H1 (cell line): Measurements from ENCODE around the gene MYF5. TPM values are rescaled to one million over a fixed set of nuclear protein-coding genes. Genes with fewer than 3 reads are reported as not detected.

ENCODE experiments used
- CTCF ChIA-PET: fragments of 300-600 bp; sonication (Branson Sonifier 250); formaldehyde crosslinking; loops from one replicate; lab custom pipeline; 2021; ENCODE audit not compliant: partially characterized antibody; lab: Charles Lee
- POLR2A ChIA-PET: fragments of 300-600 bp; sonication (Branson Sonifier 250); formaldehyde crosslinking; loops from one replicate; lab custom pipeline; 2021; ENCODE audit warnings: inconsistent platforms; ENCODE audit not compliant: partially characterized antibody; lab: Charles Lee
- DNase-seq, 2 experiments: peaks; one replicate each; pipeline versions ENCODE4 v3.0.0 to v3.0.0-alpha.2; 2010 to 2022; ENCODE audit warnings: low spot score in 2 of 2, low read depth in 1 of 2, mixed read lengths in 1 of 2
- FAIRE-seq: peaks from 2 replicates; lab custom pipeline; 2011; peaks lifted over from hg19 to GRCh38; lab: Jason Lieb, UNC
- H2AFZ ChIP-seq: 2 replicates; pipeline ENCODE4 v1.8.1; 2012; ENCODE audit warnings: low read length, inconsistent platforms
- H2AK5ac ChIP-seq: 2 replicates; pipeline ENCODE4 v1.6.1; 2013; ENCODE audit warnings: low read depth, low read length
- H2BK120ac ChIP-seq: replicated peaks from 2 replicates; pipeline ENCODE3; 2013; ENCODE audit warnings: low read depth, low read length, inconsistent platforms
- H2BK12ac ChIP-seq: 2 replicates; pipeline ENCODE4 v1.6.1; 2013; ENCODE audit warnings: low read depth, low read length
- H2BK15ac ChIP-seq: 2 replicates; pipeline ENCODE4 v1.6.1; 2013; ENCODE audit warnings: low read length
- H2BK20ac ChIP-seq: 2 replicates; pipeline ENCODE4 v1.6.1; 2013; ENCODE audit warnings: low read length
- H2BK5ac ChIP-seq: 2 replicates; pipeline ENCODE4 v1.6.1; 2013; ENCODE audit warnings: low read depth, low read length
- H3K14ac ChIP-seq: 2 replicates; pipeline ENCODE4 v1.6.1; 2013; ENCODE audit warnings: inconsistent platforms; ENCODE audit not compliant: insufficient read length
- H3K18ac ChIP-seq: 2 replicates; pipeline ENCODE4 v1.6.1; 2013; ENCODE audit warnings: low read length; ENCODE audit errors: extremely low read depth
- H3K23ac ChIP-seq: 2 replicates; pipeline ENCODE4 v1.6.1; 2013; ENCODE audit warnings: inconsistent platforms; ENCODE audit not compliant: insufficient read length
- H3K23me2 ChIP-seq: 2 replicates; pipeline ENCODE4 v1.6.1; 2013; ENCODE audit warnings: low read depth, low read length
- H3K27ac ChIP-seq: 2 replicates; pipeline ENCODE4 v1.6.1; 2011; ENCODE audit warnings: low read depth, low read length, inconsistent platforms
- H3K27me3 ChIP-seq, 4 experiments: replicated peaks in 1 of 4; 1 replicate in 1 of 4; 2 replicates in 3 of 4; pipeline versions ENCODE4 v1.6.1 to v1.8.1; 2011 to 2013; ENCODE audit warnings: low read length in 3 of 4, mild to moderate bottlenecking in 3 of 4, inconsistent platforms in 2 of 4, mixed read lengths in 2 of 4, moderate library complexity in 1 of 4; ENCODE audit not compliant: control insufficient read depth in 3 of 4, insufficient read depth in 3 of 4; ENCODE audit errors: extremely low read depth in 1 of 4
- H3K36me3 ChIP-seq, 4 experiments: 2 replicates each; pipeline versions ENCODE4 v1.6.1 to v1.8.1; 2011 to 2013; ENCODE audit warnings: mild to moderate bottlenecking in 4 of 4, low read length in 3 of 4, moderate library complexity in 2 of 4, control low read depth in 1 of 4, inconsistent platforms in 1 of 4; ENCODE audit not compliant: insufficient read depth in 4 of 4, control insufficient read depth in 2 of 4
- H3K4ac ChIP-seq: replicated peaks from 2 replicates; pipeline ENCODE3; 2013; ENCODE audit warnings: low read length, low read depth, mixed read lengths, inconsistent platforms; ENCODE audit not compliant: insufficient read length
- H3K4me1 ChIP-seq, 4 experiments: replicated peaks in 1 of 4; 1 replicate in 1 of 4; 2 replicates in 3 of 4; pipeline versions ENCODE4 v1.6.1 to v1.8.1; 2011 to 2013; ENCODE audit warnings: low read length in 3 of 4, inconsistent platforms in 2 of 4, mixed read lengths in 1 of 4; ENCODE audit not compliant: insufficient read depth in 4 of 4, control insufficient read depth in 3 of 4
- H3K4me2 ChIP-seq, 2 experiments: 2 replicates each; pipeline versions ENCODE4 v1.6.1 to v1.8.1; 2011 to 2013; ENCODE audit warnings: low read depth in 2 of 2, low read length in 2 of 2, control low read depth in 1 of 2, inconsistent platforms in 1 of 2, mild to moderate bottlenecking in 1 of 2; ENCODE audit not compliant: insufficient read depth in 1 of 2
- H3K4me3 ChIP-seq, 4 experiments: fragments of 200-600, 300-600 bp in 1 of 4; sonication (generic), shearing (Covaris generic), sonication (Bioruptor Twin) in 1 of 4; 2 replicates each; pipeline versions ENCODE4 v1.5.1 to v1.8.1; 2011 to 2016; ENCODE audit warnings: low read length in 4 of 4, low read depth in 3 of 4, control low read depth in 2 of 4, inconsistent platforms in 2 of 4, mild to moderate bottlenecking in 2 of 4, mixed read lengths in 1 of 4, moderate library complexity in 1 of 4; ENCODE audit not compliant: insufficient read depth in 2 of 4; ENCODE audit errors: extremely low read depth in 1 of 4
- H3K56ac ChIP-seq: replicated peaks from 2 replicates; pipeline ENCODE3; 2013; ENCODE audit warnings: low read depth, mild to moderate bottlenecking, mixed read lengths, low read length, inconsistent platforms; ENCODE audit not compliant: insufficient read length
- H3K79me1 ChIP-seq: 2 replicates; pipeline ENCODE4 v1.6.1; 2013; ENCODE audit warnings: low read depth, low read length, control low read depth
- H3K79me2 ChIP-seq, 2 experiments: 2 replicates each; pipeline versions ENCODE4 v1.6.1 to v1.8.1; 2012 to 2013; ENCODE audit warnings: low read length in 2 of 2, mild to moderate bottlenecking in 2 of 2, inconsistent platforms in 1 of 2; ENCODE audit not compliant: insufficient read depth in 2 of 2, control insufficient read depth in 1 of 2
- H3K9ac ChIP-seq, 4 experiments: replicated peaks in 1 of 4; 1 replicate in 1 of 4; 2 replicates in 3 of 4; pipeline versions ENCODE4 v1.6.1 to v1.8.1; 2011 to 2013; ENCODE audit warnings: low read depth in 3 of 4, low read length in 3 of 4, control low read depth in 2 of 4, mild to moderate bottlenecking in 2 of 4, moderate library complexity in 2 of 4, inconsistent platforms in 1 of 4; ENCODE audit errors: extremely low read depth in 1 of 4
- H3K9me3 ChIP-seq, 2 experiments: 2 replicates each; pipeline versions ENCODE4 v1.6.1 to v1.8.1; 2012 to 2013; ENCODE audit warnings: mild to moderate bottlenecking in 2 of 2, moderate library complexity in 2 of 2, control low read depth in 1 of 2, inconsistent platforms in 1 of 2, low read depth in 1 of 2, low read length in 1 of 2, mixed read lengths in 1 of 2; ENCODE audit not compliant: insufficient read depth in 2 of 2
- H4K20me1 ChIP-seq, 2 experiments: replicated peaks in 1 of 2; 2 replicates each; pipeline versions ENCODE3 to v1.8.1; 2011 to 2013; ENCODE audit warnings: inconsistent platforms in 2 of 2, low read length in 2 of 2, mild to moderate bottlenecking in 1 of 2; ENCODE audit not compliant: insufficient read depth in 2 of 2, control insufficient read depth in 1 of 2
- H4K5ac ChIP-seq: 2 replicates; pipeline ENCODE4 v1.6.1; 2013; ENCODE audit warnings: low read length, low read depth, mixed read lengths, inconsistent platforms; ENCODE audit not compliant: insufficient read length
- H4K8ac ChIP-seq: 2 replicates; pipeline ENCODE4 v1.8.0; 2013; ENCODE audit warnings: mild to moderate bottlenecking, moderate library complexity, low read length, inconsistent platforms; ENCODE audit not compliant: insufficient read depth; ENCODE audit errors: extremely low read depth
- H4K91ac ChIP-seq: replicated peaks from 2 replicates; pipeline ENCODE3; 2013; ENCODE audit warnings: low read length, mixed read lengths, inconsistent platforms; ENCODE audit not compliant: insufficient read length
- CREB1 ChIP-seq: IDR thresholded peaks from 2 replicates; pipeline ENCODE4 v1.6.1; 2012; ENCODE audit warnings: inconsistent platforms
- CTBP2 ChIP-seq: IDR thresholded peaks from 2 replicates; pipeline ENCODE4 v1.7.0; 2011; ENCODE audit warnings: borderline replicate concordance, mild to moderate bottlenecking, moderate library complexity, mixed read lengths, low read length; ENCODE audit not compliant: insufficient read depth, insufficient read length
- HDAC6 ChIP-seq: IDR thresholded peaks from one replicate; pipeline ENCODE4 v1.7.1; 2012; ENCODE audit warnings: low read depth, mild to moderate bottlenecking, inconsistent platforms, low read length, moderate library complexity
- RAD21 ChIP-seq, 2 experiments: IDR thresholded peaks in 1 of 2; conservative IDR thresholded peaks in 1 of 2; 2 replicates each; pipeline ENCODE4 v1.6.1; 2011; ENCODE audit warnings: low read depth in 2 of 2, low read length in 2 of 2, improper control_type of control experiment in 1 of 2, inconsistent platforms in 1 of 2, mild to moderate bottlenecking in 1 of 2, moderate library complexity in 1 of 2
- RBBP5 ChIP-seq: IDR thresholded peaks from 2 replicates; pipeline ENCODE4 v1.7.1; 2012; ENCODE audit warnings: low read depth, mild to moderate bottlenecking, inconsistent platforms, low read length, moderate library complexity, borderline replicate concordance
- SP4 ChIP-seq: IDR thresholded peaks from 2 replicates; pipeline ENCODE4 v1.6.1; 2012; ENCODE audit warnings: low read length, inconsistent platforms
- TBP ChIP-seq: IDR thresholded peaks from 2 replicates; pipeline ENCODE4 v1.6.1; 2011; ENCODE audit warnings: low read depth, low read length, improper control_type of control experiment
- YY1 ChIP-seq: IDR thresholded peaks from 2 replicates; pipeline ENCODE4 v1.6.1; 2011; ENCODE audit warnings: low read depth, mild to moderate bottlenecking, low read length
- ZNF274 ChIP-seq: IDR thresholded peaks from 2 replicates; pipeline ENCODE4 v1.7.0; 2012; ENCODE audit warnings: low read length, borderline replicate concordance; ENCODE audit errors: extremely low read depth
- WGBS, 2 experiments: shearing (Covaris generic) in 1 of 2; methylation state at CpG; one replicate each; pipeline versions ENCODE4 v1.1.6 to v1.1.7; 2013 to 2015; ENCODE audit warnings: low lambda C conversion rate in 2 of 2, mixed read lengths in 2 of 2, inconsistent platforms in 1 of 2, low coverage in 1 of 2, missing lambda C conversion rate in 1 of 2; ENCODE audit not compliant: insufficient replicate concordance in 2 of 2, insufficient coverage in 1 of 2, insufficient read length in 1 of 2; ENCODE audit errors: extremely low coverage in 1 of 2, missing lambda C conversion rate in 1 of 2; 5-methylcytosine and 5-hydroxymethylcytosine counted together
- polyA plus RNA-seq, 7 experiments: library from polyadenylated mRNA; depleted of rRNA in 3 of 7; stranded (reverse) in 5 of 7; unstranded in 2 of 7; fragments of >200 nt in 5 of 7; fragments of 200-250 nt in 2 of 7; gene quantifications; 1 replicate in 5 of 7; 2 replicates in 1 of 7; 4 replicates in 1 of 7; pipeline versions ENCODE4 v1.2.1 to v1.2.3, GENCODE V29; 2011 to 2013; ENCODE audit warnings: missing spikeins in 2 of 7, mixed read lengths in 2 of 7
- total RNA-seq: library from RNA; stranded (reverse); fragmentation: NEBNext Ultra II Directional; extraction: Animal tissue kit (Norgen Biotek cat#: 25700); gene quantifications from 2 replicates; pipeline ENCODE4 v1.2.1, GENCODE V29; 2021
- TF ChIP-seq, protein P1 (sequence below): IDR thresholded peaks from 2 replicates; pipeline ENCODE4 v1.6.1; 2011; ENCODE audit warnings: low read length, improper control_type of control experiment
- TF ChIP-seq, protein P2 (sequence below): IDR thresholded peaks from 2 replicates; pipeline ENCODE4 v1.6.1; 2012; ENCODE audit warnings: low read length, inconsistent platforms

Gene MYF5
- total and polyA plus RNA-seq, 2 of the 8 experiments (the other 6 are each of a cell fraction or from before 2014, with no cell fraction given) = 0.09 TPM; not detected in 1

DNA sequence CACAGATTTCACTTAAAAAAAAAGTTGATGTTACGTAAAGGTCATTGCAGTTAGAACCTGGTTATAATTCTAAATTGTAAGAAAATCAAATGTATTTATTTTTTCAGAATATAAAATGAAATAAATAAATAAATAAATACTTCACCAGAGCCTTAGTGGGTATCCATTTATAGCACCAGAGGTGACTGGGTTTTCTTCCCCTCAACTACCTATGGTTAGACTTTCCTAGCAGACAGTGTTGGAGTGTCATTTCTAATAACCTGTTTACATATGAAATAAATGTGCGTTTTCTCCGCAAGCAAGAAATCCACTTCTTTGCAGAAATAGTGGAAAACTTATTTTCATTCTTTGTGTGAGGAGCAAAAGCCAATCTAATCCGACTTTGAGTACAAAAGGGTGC is 3.3 kb upstream of the MYF5 start:
- no peak overlapping the region for H3K14ac ChIP-seq
- H3K18ac ChIP-seq = no peak overlapping the region
- no peaks in the 10 kb centered on the region; a peak in 1 of 4 replicates for H3K9me3 ChIP-seq
- H3K56ac ChIP-seq = no peak overlapping the region
- ChIA-PET CTCF (interaction anchor here (0.6 to 1.4 kb wide), 3 partner anchors 10 to 240 kb away, joined by 3 to 4 read pairs (median 3); no protein-coding TSS in a partner anchor), POLR2A (no interaction called here)
- H2BK12ac ChIP-seq = no peak overlapping the region
- no peaks in the 10 kb centered on the region for H3K79me2 ChIP-seq
- H3K23me2 ChIP-seq = peaks cover 14% of the 10 kb centered on the region
- H2BK20ac ChIP-seq = no peak overlapping the region
- H4K20me1 ChIP-seq = no peaks in the 10 kb centered on the region
- 54% methylated on average over 4 of the region's 4 CpGs; no CpG with 5 or more reads in 1 of the 2 experiments for whole genome bisulfite sequencing, 2 experiments
- H3K79me1 ChIP-seq = no peaks in the 10 kb centered on the region
- no peak overlapping the region for H3K4ac ChIP-seq
- H2BK5ac ChIP-seq = no peak overlapping the region
- H3K27ac ChIP-seq = no peak overlapping the region
- H3K23ac ChIP-seq = no peak overlapping the region
- no peak overlapping the region for H3K9ac ChIP-seq
- no peak overlapping the region for H4K5ac ChIP-seq
- peak overlapping the region in 3 of 4 experiments; percentile 21 to 55 (median 25); a peak in 3 of 8 replicates for H3K4me3 ChIP-seq
- FAIRE-seq (no peak), DNase-seq (no peak)
- H2AFZ ChIP-seq = no peak overlapping the region
- no peaks in the 10 kb centered on the region for H3K36me3 ChIP-seq
- H2BK120ac ChIP-seq = no peak overlapping the region
- no peak overlapping the region for H2AK5ac ChIP-seq
- H3K4me1 ChIP-seq = peaks cover 12 to 34% (median 28%) of the 10 kb centered on the region in 4 experiments
- peak overlapping the region; percentile 67 to 79 for H3K4me2 ChIP-seq
- no peak overlapping the region for H4K91ac ChIP-seq
- no peak overlapping the region for H2BK15ac ChIP-seq
- H4K8ac ChIP-seq = no peak overlapping the region
- TF ChIP-seq RAD21 (IDR thresholded peaks at IDR 0.05 in 1 of 2, conservative IDR thresholded peaks at IDR 0.05 in 1 of 2; ENCODE audit: low read depth in 2 of 2, low read length in 2 of 2) (no peak), YY1 (no peak), RBBP5 (no peak), SP4 (no peak), TBP (no peak), CREB1 (no peak), CTBP2 (no peak), HDAC6 (no peak), ZNF274 (no peak)
- TF ChIP-seq, protein P1, sequence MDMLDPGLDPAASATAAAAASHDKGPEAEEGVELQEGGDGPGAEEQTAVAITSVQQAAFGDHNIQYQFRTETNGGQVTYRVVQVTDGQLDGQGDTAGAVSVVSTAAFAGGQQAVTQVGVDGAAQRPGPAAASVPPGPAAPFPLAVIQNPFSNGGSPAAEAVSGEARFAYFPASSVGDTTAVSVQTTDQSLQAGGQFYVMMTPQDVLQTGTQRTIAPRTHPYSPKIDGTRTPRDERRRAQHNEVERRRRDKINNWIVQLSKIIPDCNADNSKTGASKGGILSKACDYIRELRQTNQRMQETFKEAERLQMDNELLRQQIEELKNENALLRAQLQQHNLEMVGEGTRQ = no peak
- TF ChIP-seq, protein P2, sequence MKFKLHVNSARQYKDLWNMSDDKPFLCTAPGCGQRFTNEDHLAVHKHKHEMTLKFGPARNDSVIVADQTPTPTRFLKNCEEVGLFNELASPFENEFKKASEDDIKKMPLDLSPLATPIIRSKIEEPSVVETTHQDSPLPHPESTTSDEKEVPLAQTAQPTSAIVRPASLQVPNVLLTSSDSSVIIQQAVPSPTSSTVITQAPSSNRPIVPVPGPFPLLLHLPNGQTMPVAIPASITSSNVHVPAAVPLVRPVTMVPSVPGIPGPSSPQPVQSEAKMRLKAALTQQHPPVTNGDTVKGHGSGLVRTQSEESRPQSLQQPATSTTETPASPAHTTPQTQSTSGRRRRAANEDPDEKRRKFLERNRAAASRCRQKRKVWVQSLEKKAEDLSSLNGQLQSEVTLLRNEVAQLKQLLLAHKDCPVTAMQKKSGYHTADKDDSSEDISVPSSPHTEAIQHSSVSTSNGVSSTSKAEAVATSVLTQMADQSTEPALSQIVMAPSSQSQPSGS = no peak
- H3K27me3 ChIP-seq = peaks cover 13 to 37% (median 33%) of the 10 kb centered on the region in 4 experiments
